ENCODE data around the gene MDM4.

DNA sequence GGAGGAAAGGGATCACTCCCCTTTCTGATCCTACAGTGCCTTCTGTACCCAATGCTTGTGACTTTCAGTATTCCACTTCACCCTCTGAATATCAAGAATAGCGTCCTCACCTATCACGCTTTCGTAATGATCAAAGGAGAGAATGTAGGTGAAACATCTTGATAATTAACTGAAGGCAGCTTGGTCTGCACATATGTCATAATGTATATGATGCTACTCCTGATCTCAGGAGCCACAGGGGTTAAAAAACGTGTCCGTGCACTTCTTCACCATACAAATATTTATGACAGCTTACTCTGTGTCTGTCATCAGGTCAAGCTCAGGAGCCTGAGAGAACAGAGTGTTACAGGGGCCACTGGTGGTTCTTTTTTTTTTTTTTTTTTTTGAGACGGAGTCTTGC lies 20.4 kb upstream of the MDM4 start:
- TF ChIP-seq CTCF (IDR thresholded peaks at IDR 0.05) (no peak), POLR2A (IDR thresholded peaks at IDR 0.05) (no peak)

Measured in body of pancreas (tissue), 4 donors.